ENCODE measurements around the gene SAA2. TPM values are rescaled to one million over a fixed set of nuclear protein-coding genes. Genes with fewer than 3 reads are reported as not detected.
"Not testable (repeated sequence)": the region's sequence is repeated elsewhere in the genome, so short reads cannot be mapped to it uniquely, and the experiment has no call there.

The SAA2 gene
- total RNA-seq, 1 experiment from 2014 or later, result not detected

GRCh38 chr11:18271206-18271605, 22.7 kb upstream of the SAA2 start:
- intact Hi-C loops (cut with micrococcal nuclease), result no loop called here
- ChIA-PET CTCF (no interaction called here), POLR2A (ENCODE audit: unreplicated experiment) (no interaction called here)
- Histone ChIP-seq H3F3A (ENCODE audit: low read length, unreplicated experiment) (no peaks in the 10 kb centered on the region), H3K4me3 (ENCODE audit: low read length) (no peak overlapping the region), H3K9me2 (replicated peaks; ENCODE audit: low read length) (no peaks in the 10 kb centered on the region), H3K9me3 (ENCODE audit: low read length) (no peaks in the 10 kb centered on the region), H3K79me2 (ENCODE audit: low read length) (no peaks in the 10 kb centered on the region), H3K27me3 (ENCODE audit: low read length) (no peaks in the 10 kb centered on the region), H2AFZ (ENCODE audit: low read length) (no peak overlapping the region), H3K27ac (ENCODE audit: low read length) (no peak overlapping the region), H3K4me1 (ENCODE audit: insufficient read depth, low read length) (no peaks in the 10 kb centered on the region), H4K20me1 (ENCODE audit: low read length) (no peaks in the 10 kb centered on the region), H3K4me2 (ENCODE audit: low read length) (no peak overlapping the region), H3K9ac (ENCODE audit: low read length) (no peak overlapping the region), H3K36me3 (ENCODE audit: low read depth, low read length) (no peaks in the 10 kb centered on the region)
- ATAC-seq (no peak), DNase-seq (no peak)
- TF ChIP-seq, protein P1, sequence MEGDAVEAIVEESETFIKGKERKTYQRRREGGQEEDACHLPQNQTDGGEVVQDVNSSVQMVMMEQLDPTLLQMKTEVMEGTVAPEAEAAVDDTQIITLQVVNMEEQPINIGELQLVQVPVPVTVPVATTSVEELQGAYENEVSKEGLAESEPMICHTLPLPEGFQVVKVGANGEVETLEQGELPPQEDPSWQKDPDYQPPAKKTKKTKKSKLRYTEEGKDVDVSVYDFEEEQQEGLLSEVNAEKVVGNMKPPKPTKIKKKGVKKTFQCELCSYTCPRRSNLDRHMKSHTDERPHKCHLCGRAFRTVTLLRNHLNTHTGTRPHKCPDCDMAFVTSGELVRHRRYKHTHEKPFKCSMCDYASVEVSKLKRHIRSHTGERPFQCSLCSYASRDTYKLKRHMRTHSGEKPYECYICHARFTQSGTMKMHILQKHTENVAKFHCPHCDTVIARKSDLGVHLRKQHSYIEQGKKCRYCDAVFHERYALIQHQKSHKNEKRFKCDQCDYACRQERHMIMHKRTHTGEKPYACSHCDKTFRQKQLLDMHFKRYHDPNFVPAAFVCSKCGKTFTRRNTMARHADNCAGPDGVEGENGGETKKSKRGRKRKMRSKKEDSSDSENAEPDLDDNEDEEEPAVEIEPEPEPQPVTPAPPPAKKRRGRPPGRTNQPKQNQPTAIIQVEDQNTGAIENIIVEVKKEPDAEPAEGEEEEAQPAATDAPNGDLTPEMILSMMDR (conservative IDR thresholded peaks at IDR 0.05; ENCODE audit: low read depth, low read length), result no peak
- TF ChIP-seq EZH2phosphoT487 (IDR thresholded peaks at IDR 0.05; ENCODE audit: borderline replicate concordance, low read length) (no peak), EZH2 (IDR thresholded peaks at IDR 0.05; ENCODE audit: low read length, unreplicated experiment) (no peak)
- no TSS peak for BruUV-seq (replicated peaks)

DNA sequence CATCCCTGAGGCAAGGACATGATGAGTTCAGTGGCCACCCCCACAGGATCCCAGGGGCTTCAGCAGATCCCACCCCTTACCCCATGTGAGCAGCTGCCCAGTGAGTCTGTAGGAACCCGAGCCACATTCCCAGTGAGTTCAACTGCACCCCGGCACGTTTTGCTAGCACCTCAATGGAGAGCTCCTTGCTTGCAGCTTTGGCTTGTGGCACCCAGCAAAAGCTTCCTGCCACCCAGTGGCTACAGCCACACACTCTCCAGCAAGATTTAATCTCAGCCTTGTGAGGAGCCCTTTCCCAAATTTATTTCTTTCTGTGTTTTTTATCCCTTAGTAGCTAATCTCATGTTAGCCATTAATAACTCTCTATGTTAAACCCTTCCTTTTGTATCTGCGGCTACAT, 21.6 kb upstream of the SAA2 start:
- no peak for ATAC-seq
- ChIA-PET POLR2A (ENCODE audit: unreplicated experiment) (no interaction called here), CTCF (interaction anchor here (0.6 to 1.0 kb wide), 2 partner anchors 26 to 117 kb away, joined by 3 to 6 read pairs; no protein-coding TSS in a partner anchor)

GRCh38 chr11:18269252-18269651, 20.8 kb upstream of the SAA2 start:
- H3K4me3 ChIP-seq (ENCODE audit: low read length); H3K9ac ChIP-seq (ENCODE audit: low read length); DNase-seq; H3K27me3 ChIP-seq (ENCODE audit: low read length); H3K4me2 ChIP-seq (ENCODE audit: low read length); intact Hi-C loops (cut with micrococcal nuclease); H3K9me3 ChIP-seq (ENCODE audit: low read length); BruUV-seq (replicated peaks); H3K27ac ChIP-seq (ENCODE audit: low read length); CTCF ChIA-PET; H3F3A ChIP-seq (ENCODE audit: low read length, unreplicated experiment); POLR2A ChIA-PET (ENCODE audit: unreplicated experiment); H3K9me2 ChIP-seq (replicated peaks; ENCODE audit: low read length); H3K79me2 ChIP-seq (ENCODE audit: low read length); H3K4me1 ChIP-seq (ENCODE audit: insufficient read depth, low read length); H4K20me1 ChIP-seq (ENCODE audit: low read length); H3K36me3 ChIP-seq (ENCODE audit: low read depth, low read length); H2AFZ ChIP-seq (ENCODE audit: low read length); ATAC-seq: not testable (repeated sequence)

More for the DNA sequence above, 21.6 kb upstream of the SAA2 start:
- no peaks in the 10 kb centered on the region for H3K4me1 ChIP-seq (ENCODE audit: insufficient read depth, low read length)
- H3K27me3 ChIP-seq (ENCODE audit: low read length), result no peaks in the 10 kb centered on the region
- TF ChIP-seq, protein P1 (conservative IDR thresholded peaks at IDR 0.05; ENCODE audit: low read depth, low read length), result no peak
- no peak for TF ChIP-seq EZH2phosphoT487 (IDR thresholded peaks at IDR 0.05; ENCODE audit: borderline replicate concordance, low read length)
- TF ChIP-seq EZH2 (IDR thresholded peaks at IDR 0.05; ENCODE audit: low read length, unreplicated experiment), result no peak
- H3K4me2 ChIP-seq (ENCODE audit: low read length), result no peak overlapping the region
- H3K9me2 ChIP-seq (replicated peaks; ENCODE audit: low read length), result no peaks in the 10 kb centered on the region
- intact Hi-C loops (cut with micrococcal nuclease), result no loop called here
- BruUV-seq (replicated peaks), result no TSS peak
- no peak overlapping the region for H3K4me3 ChIP-seq (ENCODE audit: low read length)
- DNase-seq, result no peak
- no peaks in the 10 kb centered on the region for H3K79me2 ChIP-seq (ENCODE audit: low read length)
- H3K27ac ChIP-seq (ENCODE audit: low read length), result no peak overlapping the region
- H3K36me3 ChIP-seq (ENCODE audit: low read depth, low read length), result no peaks in the 10 kb centered on the region
- H3K9ac ChIP-seq (ENCODE audit: low read length), result no peak overlapping the region
- no peaks in the 10 kb centered on the region for H3K9me3 ChIP-seq (ENCODE audit: low read length)
- no peaks in the 10 kb centered on the region for H4K20me1 ChIP-seq (ENCODE audit: low read length)
- H3F3A ChIP-seq (ENCODE audit: low read length, unreplicated experiment), result no peaks in the 10 kb centered on the region
- H2AFZ ChIP-seq (ENCODE audit: low read length), result no peak overlapping the region

DNA sequence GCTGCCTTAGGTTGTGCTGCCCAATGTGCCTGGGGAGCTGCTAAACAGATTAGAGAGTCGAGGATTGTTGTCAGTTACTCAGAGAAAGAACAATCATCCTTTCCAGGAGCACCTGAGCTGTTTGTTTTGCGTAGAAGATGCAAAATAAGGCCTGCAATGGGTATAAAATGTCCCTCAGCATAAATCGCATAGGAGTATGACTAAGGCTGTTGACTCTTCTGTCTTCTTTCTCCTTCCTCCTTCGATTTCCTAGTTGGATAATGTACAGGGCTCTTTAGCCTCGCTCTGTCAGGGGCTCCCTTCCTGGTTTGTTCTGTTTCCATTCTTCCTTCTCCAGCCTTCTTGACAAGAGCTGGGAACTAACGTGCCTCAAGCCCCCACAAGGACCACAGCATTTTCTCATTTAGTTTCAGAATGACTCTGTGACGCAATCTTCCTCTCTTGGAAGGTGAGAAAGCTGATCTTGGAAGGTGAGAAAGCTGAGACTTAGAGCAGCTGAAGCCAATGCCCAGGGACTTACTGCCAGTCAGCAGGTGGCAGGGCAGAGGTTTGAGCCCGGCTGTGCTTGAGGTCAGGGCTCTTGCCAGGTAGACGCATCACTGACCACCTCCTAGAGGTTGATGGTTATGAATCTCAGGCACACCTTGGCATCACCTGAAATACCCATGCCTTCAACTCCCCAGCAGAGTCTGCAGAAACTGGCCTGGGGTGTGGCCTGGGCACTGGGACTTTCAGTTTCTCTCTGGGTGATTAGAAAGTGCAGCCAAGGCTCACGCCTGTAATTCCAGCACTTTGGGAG, 19.1 kb upstream of the SAA2 start:
- BruUV-seq (replicated peaks); ATAC-seq; H3K9ac ChIP-seq (ENCODE audit: low read length); H3F3A ChIP-seq (ENCODE audit: low read length, unreplicated experiment); H3K9me3 ChIP-seq (ENCODE audit: low read length); H3K27ac ChIP-seq (ENCODE audit: low read length); H3K79me2 ChIP-seq (ENCODE audit: low read length); H3K36me3 ChIP-seq (ENCODE audit: low read depth, low read length); H3K9me2 ChIP-seq (replicated peaks; ENCODE audit: low read length); H3K27me3 ChIP-seq (ENCODE audit: low read length); H3K4me2 ChIP-seq (ENCODE audit: low read length); H3K4me3 ChIP-seq (ENCODE audit: low read length); H2AFZ ChIP-seq (ENCODE audit: low read length); intact Hi-C loops (cut with micrococcal nuclease); POLR2A ChIA-PET (ENCODE audit: unreplicated experiment); H4K20me1 ChIP-seq (ENCODE audit: low read length); CTCF ChIA-PET; H3K4me1 ChIP-seq (ENCODE audit: insufficient read depth, low read length); DNase-seq: not testable (repeated sequence)

All from PC-3 (cell line).